ENCODE measurements around the gene ABCG2. TPM values are rescaled to one million over a fixed set of nuclear protein-coding genes. Genes with fewer than 3 reads are reported as not detected.

The ABCG2 gene
- total RNA-seq, 1 donor from 2014 or later = 37.0 TPM

DNA sequence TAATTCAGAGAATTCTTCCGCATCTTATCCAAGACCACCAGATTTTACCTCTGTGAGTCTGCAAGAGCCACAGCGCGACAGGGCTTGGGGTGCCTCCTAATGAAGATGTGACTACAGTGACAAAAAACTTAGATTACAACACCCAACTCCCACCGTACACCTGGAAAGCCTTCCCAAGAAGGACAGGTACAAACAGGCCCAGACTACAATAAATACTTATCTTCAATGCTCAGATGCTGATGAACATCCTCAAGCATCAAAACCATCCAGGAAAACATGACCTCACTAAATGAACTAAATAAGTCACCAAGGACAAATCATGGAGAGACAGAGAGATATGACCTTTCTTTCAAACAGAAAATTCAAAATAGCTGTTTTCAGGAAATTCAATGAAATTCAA, 20.8 kb upstream of the ABCG2 start:
- no peak overlapping the region for H3K4me3 Mint-ChIP-seq (ENCODE audit: unreplicated experiment)
- H3K27me3 Mint-ChIP-seq (ENCODE audit: unreplicated experiment) = no peaks in the 10 kb centered on the region
- no peak overlapping the region for H3K27ac Mint-ChIP-seq (ENCODE audit: unreplicated experiment)
- no peaks in the 10 kb centered on the region for H3K36me3 Mint-ChIP-seq (ENCODE audit: low read depth, unreplicated experiment)
- peaks cover 2% of the 10 kb centered on the region for H3K4me1 Mint-ChIP-seq (ENCODE audit: unreplicated experiment)
- DNase-seq (ENCODE audit: low spot score) = no peak
- H3K9me3 Mint-ChIP-seq (ENCODE audit: unreplicated experiment) = no peaks in the 10 kb centered on the region
- TF ChIP-seq, protein P1, sequence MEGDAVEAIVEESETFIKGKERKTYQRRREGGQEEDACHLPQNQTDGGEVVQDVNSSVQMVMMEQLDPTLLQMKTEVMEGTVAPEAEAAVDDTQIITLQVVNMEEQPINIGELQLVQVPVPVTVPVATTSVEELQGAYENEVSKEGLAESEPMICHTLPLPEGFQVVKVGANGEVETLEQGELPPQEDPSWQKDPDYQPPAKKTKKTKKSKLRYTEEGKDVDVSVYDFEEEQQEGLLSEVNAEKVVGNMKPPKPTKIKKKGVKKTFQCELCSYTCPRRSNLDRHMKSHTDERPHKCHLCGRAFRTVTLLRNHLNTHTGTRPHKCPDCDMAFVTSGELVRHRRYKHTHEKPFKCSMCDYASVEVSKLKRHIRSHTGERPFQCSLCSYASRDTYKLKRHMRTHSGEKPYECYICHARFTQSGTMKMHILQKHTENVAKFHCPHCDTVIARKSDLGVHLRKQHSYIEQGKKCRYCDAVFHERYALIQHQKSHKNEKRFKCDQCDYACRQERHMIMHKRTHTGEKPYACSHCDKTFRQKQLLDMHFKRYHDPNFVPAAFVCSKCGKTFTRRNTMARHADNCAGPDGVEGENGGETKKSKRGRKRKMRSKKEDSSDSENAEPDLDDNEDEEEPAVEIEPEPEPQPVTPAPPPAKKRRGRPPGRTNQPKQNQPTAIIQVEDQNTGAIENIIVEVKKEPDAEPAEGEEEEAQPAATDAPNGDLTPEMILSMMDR (IDR thresholded peaks at IDR 0.05; ENCODE audit: unreplicated experiment) = no peak

- DNase-seq (ENCODE audit: low spot score) = no peak
- H3K36me3 Mint-ChIP-seq (ENCODE audit: low read depth, unreplicated experiment) = no peaks in the 10 kb centered on the region
- H3K27ac Mint-ChIP-seq (ENCODE audit: unreplicated experiment) = no peak overlapping the region
- H3K27me3 Mint-ChIP-seq (ENCODE audit: unreplicated experiment) = no peaks in the 10 kb centered on the region
- TF ChIP-seq, protein P1 (IDR thresholded peaks at IDR 0.05; ENCODE audit: unreplicated experiment) = no peak
- H3K4me1 Mint-ChIP-seq (ENCODE audit: unreplicated experiment) = peaks cover 2% of the 10 kb centered on the region
- H3K4me3 Mint-ChIP-seq (ENCODE audit: unreplicated experiment) = no peak overlapping the region
- H3K9me3 Mint-ChIP-seq (ENCODE audit: unreplicated experiment) = no peaks in the 10 kb centered on the region
Observed at GRCh38 chr4:88178626-88179231, 20.3 kb upstream of the ABCG2 start.

DNA sequence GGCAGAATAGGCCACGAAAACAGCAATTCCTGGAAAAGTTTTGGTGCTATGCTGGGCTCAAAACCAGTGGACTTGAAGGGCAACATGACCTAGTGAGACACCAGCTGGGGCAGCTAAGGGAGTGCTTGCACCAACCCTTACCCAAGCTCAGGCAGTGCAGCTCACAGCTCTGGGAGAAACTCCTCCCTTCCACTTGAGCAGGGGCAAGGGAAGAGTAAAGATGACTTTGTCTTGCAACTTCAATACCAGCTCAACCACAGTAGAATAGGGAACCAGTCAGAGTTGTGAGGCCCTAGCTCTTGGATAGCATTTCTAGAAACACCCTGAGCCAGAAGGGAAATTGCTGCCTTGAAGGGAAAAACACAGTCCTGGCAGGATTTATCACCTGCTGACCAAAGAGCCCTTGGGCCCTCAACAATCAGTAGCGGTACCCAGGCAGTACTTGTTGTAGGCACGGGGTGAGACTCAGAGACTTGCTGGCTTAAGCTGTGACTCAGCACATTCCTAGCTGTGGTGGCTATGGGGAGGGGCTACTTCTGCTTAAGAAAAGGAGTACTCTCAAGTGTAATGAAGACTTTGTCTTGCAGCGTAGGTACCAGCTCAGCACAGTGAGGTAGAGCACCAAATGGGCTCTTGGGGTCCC, 19.7 kb upstream of the ABCG2 start:
- Mint-ChIP-seq H3K4me3 (ENCODE audit: unreplicated experiment) (no peak overlapping the region), H3K27ac (ENCODE audit: unreplicated experiment) (no peak overlapping the region), H3K9me3 (ENCODE audit: unreplicated experiment) (no peaks in the 10 kb centered on the region), H3K4me1 (ENCODE audit: unreplicated experiment) (peaks cover 2% of the 10 kb centered on the region), H3K27me3 (ENCODE audit: unreplicated experiment) (no peaks in the 10 kb centered on the region), H3K36me3 (ENCODE audit: low read depth, unreplicated experiment) (no peaks in the 10 kb centered on the region)
- DNase-seq (ENCODE audit: low spot score) = no peak
- TF ChIP-seq, protein P1 (IDR thresholded peaks at IDR 0.05; ENCODE audit: unreplicated experiment) = no peak

DNA sequence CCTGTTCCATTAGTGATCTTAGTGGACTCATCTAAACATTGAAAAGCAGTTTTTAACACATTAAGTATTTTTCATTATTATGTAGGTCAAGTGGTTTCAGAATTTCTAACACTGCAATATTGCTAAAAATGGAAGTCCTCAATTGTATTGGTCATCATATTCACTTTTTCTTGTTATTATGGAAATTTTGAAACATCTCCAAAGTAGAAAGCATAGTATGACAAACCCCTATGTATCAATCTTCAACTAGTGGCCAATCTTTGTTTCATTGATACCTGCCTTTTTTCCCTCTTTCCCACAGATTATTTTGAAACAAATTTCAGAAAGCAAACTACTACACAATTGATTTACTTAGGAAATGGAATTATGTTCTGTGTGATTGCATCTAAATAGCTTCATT, 14.5 kb upstream of the ABCG2 start:
- Mint-ChIP-seq H3K27me3 (ENCODE audit: unreplicated experiment) (no peaks in the 10 kb centered on the region), H3K27ac (ENCODE audit: unreplicated experiment) (no peak overlapping the region), H3K9me3 (ENCODE audit: unreplicated experiment) (no peaks in the 10 kb centered on the region), H3K4me3 (ENCODE audit: unreplicated experiment) (no peak overlapping the region), H3K4me1 (ENCODE audit: unreplicated experiment) (no peaks in the 10 kb centered on the region), H3K36me3 (ENCODE audit: low read depth, unreplicated experiment) (no peaks in the 10 kb centered on the region)
- no peak for DNase-seq (ENCODE audit: low spot score)
- TF ChIP-seq, protein P1 (IDR thresholded peaks at IDR 0.05; ENCODE audit: unreplicated experiment) = no peak

DNA sequence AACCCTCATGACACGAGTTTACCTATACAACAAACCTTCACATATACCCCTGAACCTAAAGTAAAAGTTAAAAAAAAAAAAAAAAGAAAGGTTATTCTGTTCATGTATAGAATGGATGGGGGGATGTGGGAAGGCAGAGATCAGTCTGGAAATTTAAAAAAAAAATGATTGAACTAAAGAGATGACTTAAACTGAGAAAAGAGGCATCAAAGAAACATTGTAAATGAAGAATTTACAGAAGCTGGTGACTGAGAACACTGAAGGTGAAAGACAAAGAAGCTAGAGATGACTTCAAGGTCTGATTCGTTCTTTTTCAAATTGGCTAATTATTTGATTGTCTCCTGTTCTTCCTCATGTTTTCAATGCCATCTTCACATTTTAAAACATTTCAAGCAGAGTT, 12.8 kb upstream of the ABCG2 start:
- no peak overlapping the region for H3K27ac Mint-ChIP-seq (ENCODE audit: unreplicated experiment)
- DNase-seq (ENCODE audit: low spot score) = no peak
- no peaks in the 10 kb centered on the region for H3K4me1 Mint-ChIP-seq (ENCODE audit: unreplicated experiment)
- no peaks in the 10 kb centered on the region for H3K9me3 Mint-ChIP-seq (ENCODE audit: unreplicated experiment)
- no peaks in the 10 kb centered on the region for H3K27me3 Mint-ChIP-seq (ENCODE audit: unreplicated experiment)
- H3K36me3 Mint-ChIP-seq (ENCODE audit: low read depth, unreplicated experiment) = no peaks in the 10 kb centered on the region
- TF ChIP-seq, protein P1 (IDR thresholded peaks at IDR 0.05; ENCODE audit: unreplicated experiment) = no peak
- no peak overlapping the region for H3K4me3 Mint-ChIP-seq (ENCODE audit: unreplicated experiment)

Measured in endothelial cell (in vitro differentiated cells).